Dedifferentiated amniotic fluid mesenchymal stem cell (primary cell): ENCODE data around the gene HORMAD1.
"Not testable (repeated sequence)": the region's sequence is repeated elsewhere in the genome, so short reads cannot be mapped to it uniquely, and the experiment has no call there.

Experiments used
- DNase-seq: peaks from one replicate; pipeline ENCODE4 v3.0.0-alpha.2; 2016; ENCODE audit errors: extremely low spot score

The HORMAD1 gene

GRCh38 chr1:150720703-150721102 lies at the start of gene HORMAD1:
TSS of gene HORMAD1 (minus strand) at chr1:150720895. CDS start at chr1:150719505, 1,390 bp downstream.
- no peak for DNase-seq

GRCh38 chr1:150767704-150768103 lies 47.0 kb upstream of the HORMAD1 start:
- DNase-seq: not testable (repeated sequence)

- not testable (repeated sequence) for DNase-seq
Measured at GRCh38 chr1:150765977-150766301, 45.2 kb upstream of the HORMAD1 start.

GRCh38 chr1:150765296-150765976 lies 44.7 kb upstream of the HORMAD1 start, which contains the start of gene CTSS:
TSS of gene CTSS (minus strand) at chr1:150765778. CDS start at chr1:150764763, 1,015 bp downstream.
- DNase-seq: peak; percentile 44

- peak; percentile 70 for DNase-seq
Measured at GRCh38 chr1:150764617-150765101, 44.0 kb upstream of the HORMAD1 start.

- no peak for DNase-seq
Measured at GRCh38 chr1:150763018-150763417, 42.3 kb upstream of the HORMAD1 start.

- DNase-seq: no peak
Measured at GRCh38 chr1:150762552-150762951, 41.9 kb upstream of the HORMAD1 start.

GRCh38 chr1:150761801-150762200 lies 41.1 kb upstream of the HORMAD1 start:
- no peak for DNase-seq

- DNase-seq: no peak
Measured at GRCh38 chr1:150760013-150760412, 39.3 kb upstream of the HORMAD1 start.

- no peak for DNase-seq
Measured at GRCh38 chr1:150753416-150753815, 32.7 kb upstream of the HORMAD1 start.

- DNase-seq: no peak
Measured at GRCh38 chr1:150751443-150751842, 30.7 kb upstream of the HORMAD1 start.

- DNase-seq: no peak
Measured at GRCh38 chr1:150749720-150750311, 29.1 kb upstream of the HORMAD1 start.

- DNase-seq: no peak
Measured at GRCh38 chr1:150748878-150749719, 28.4 kb upstream of the HORMAD1 start.

- no peak for DNase-seq
Measured at GRCh38 chr1:150730130-150730721, 9.5 kb upstream of the HORMAD1 start.

GRCh38 chr1:150724336-150724735 lies 3.6 kb upstream of the HORMAD1 start:
- no peak for DNase-seq

GRCh38 chr1:150720098-150720497 lies 597 bp downstream of the HORMAD1 start:
- no peak for DNase-seq

GRCh38 chr1:150718225-150718891 lies 2.3 kb downstream of the HORMAD1 start:
- DNase-seq: no peak

GRCh38 chr1:150709031-150709430 lies 11.7 kb downstream of the HORMAD1 start:
- DNase-seq: not testable (repeated sequence)

- DNase-seq: no peak
Measured at GRCh38 chr1:150708595-150708994, 12.1 kb downstream of the HORMAD1 start.

GRCh38 chr1:150706091-150706490 lies 14.6 kb downstream of the HORMAD1 start:
- no peak for DNase-seq

- DNase-seq: no peak
Measured at GRCh38 chr1:150703427-150703826, 17.3 kb downstream of the HORMAD1 start.
